SK-N-SH treated with all-trans-retinoic acid at 6 μM for 48 hours (cell line): Measurements from ENCODE around the gene PROK1.

Experiments used
- ATAC-seq: fragments of 200-7000 bp; cut with Tn5 transposase; 3 replicates; pipeline ENCODE4 v1.9.1; 2020; ENCODE audit warnings: mild to moderate bottlenecking, moderate library complexity
- ARNTL ChIP-seq: fragments of 450-650 bp; formaldehyde crosslinking; IDR thresholded peaks from 2 replicates; pipeline ENCODE4 v1.5.0; 2020; ENCODE audit warnings: low read depth, mild to moderate bottlenecking, moderate library complexity, borderline replicate concordance
- BACH2 ChIP-seq: fragments of 250-450 bp; sonication (Bioruptor Pico); IDR thresholded peaks from 2 replicates; pipeline ENCODE4 v1.9.0; 2021; ENCODE audit warnings: mild to moderate bottlenecking, borderline replicate concordance
- CREB5 ChIP-seq: fragments of 250-450 bp; sonication (Bioruptor Pico); IDR thresholded peaks from 2 replicates; pipeline ENCODE4 v1.5.1; 2020; ENCODE audit warnings: low read depth, mild to moderate bottlenecking, moderate library complexity
- CSDC2 ChIP-seq: fragments of 250-450 bp; sonication (Bioruptor Pico); IDR thresholded peaks from 2 replicates; pipeline ENCODE4 v1.5.0; 2020; ENCODE audit warnings: mild to moderate bottlenecking, moderate library complexity
- ESRRG ChIP-seq: fragments of 250-450 bp; sonication (Bioruptor Pico); IDR thresholded peaks from 2 replicates; pipeline ENCODE4 v1.6.1; 2021; ENCODE audit warnings: mild to moderate bottlenecking
- GLIS3 ChIP-seq: fragments of 250-450 bp; sonication (Bioruptor Pico); IDR thresholded peaks from 2 replicates; pipeline ENCODE4 v1.5.0; 2020; ENCODE audit warnings: mild to moderate bottlenecking, moderate library complexity
- ISL1 ChIP-seq: fragments of 250-450 bp; sonication (Bioruptor Pico); IDR thresholded peaks from 2 replicates; pipeline ENCODE4 v2.1.2; 2022; ENCODE audit warnings: mild to moderate bottlenecking, moderate library complexity
- OSR1 ChIP-seq: fragments of 250-450 bp; sonication (Bioruptor Pico); IDR thresholded peaks from 2 replicates; pipeline ENCODE4 v1.8.0; 2022; ENCODE audit warnings: moderate library complexity, mild to moderate bottlenecking, inconsistent platforms
- PATZ1 ChIP-seq: fragments of 250-450 bp; sonication (Bioruptor Pico); IDR thresholded peaks from 2 replicates; pipeline ENCODE4 v1.8.0; 2020; ENCODE audit warnings: mild to moderate bottlenecking, moderate library complexity, borderline replicate concordance
- POU6F1 ChIP-seq: fragments of 250-450 bp; sonication (Bioruptor Pico); IDR thresholded peaks from 2 replicates; pipeline ENCODE4 v1.8.0; 2021; ENCODE audit warnings: low read depth, mild to moderate bottlenecking, moderate library complexity, borderline replicate concordance
- PPARA ChIP-seq: fragments of 250-450 bp; sonication (Bioruptor Pico); IDR thresholded peaks from 2 replicates; pipeline ENCODE4 v1.5.0; 2020; ENCODE audit warnings: mild to moderate bottlenecking, borderline replicate concordance
- RARB ChIP-seq: fragments of 250-450 bp; sonication (Bioruptor Pico); IDR thresholded peaks from 2 replicates; pipeline ENCODE4 v1.8.0; 2021; ENCODE audit warnings: mild to moderate bottlenecking, moderate library complexity
- TOX ChIP-seq: fragments of 250-450 bp; sonication (Bioruptor Pico); IDR thresholded peaks from 2 replicates; pipeline ENCODE4 v1.8.0; 2021; ENCODE audit warnings: mild to moderate bottlenecking, moderate library complexity, borderline replicate concordance
- TSHZ2 ChIP-seq: fragments of 250-450 bp; sonication (Bioruptor Pico); IDR thresholded peaks from 2 replicates; pipeline ENCODE4 v1.5.0; 2020; ENCODE audit warnings: mild to moderate bottlenecking, moderate library complexity
- ZC3H10 ChIP-seq: fragments of 250-450 bp; sonication (Bioruptor Pico); IDR thresholded peaks from 2 replicates; pipeline ENCODE4 v1.5.1; 2021; ENCODE audit warnings: mild to moderate bottlenecking, moderate library complexity
- ZFP3 ChIP-seq: fragments of 250-450 bp; sonication (Bioruptor Pico); IDR thresholded peaks from 2 replicates; pipeline ENCODE4 v1.5.0; 2020; ENCODE audit warnings: mild to moderate bottlenecking, moderate library complexity
- ZFP30 ChIP-seq: fragments of 450-650 bp; formaldehyde crosslinking; IDR thresholded peaks from 2 replicates; pipeline ENCODE4 v1.5.0; 2022; ENCODE audit warnings: mild to moderate bottlenecking, moderate library complexity
- ZNF565 ChIP-seq: fragments of 450-650 bp; formaldehyde crosslinking; conservative IDR thresholded peaks from 2 replicates; pipeline ENCODE4 v1.5.0; 2020; ENCODE audit warnings: low read depth, mild to moderate bottlenecking, moderate library complexity
- ZNF8 ChIP-seq: fragments of 450-650 bp; formaldehyde crosslinking; IDR thresholded peaks from 2 replicates; pipeline ENCODE4 v1.5.0; 2020; ENCODE audit warnings: mild to moderate bottlenecking, moderate library complexity
- TF ChIP-seq, protein P1 (sequence below): fragments of 250-450 bp; sonication (Bioruptor Pico); IDR thresholded peaks from 2 replicates; pipeline ENCODE4 v1.5.1; 2021; ENCODE audit warnings: mild to moderate bottlenecking, moderate library complexity

PROK1 gene

DNA sequence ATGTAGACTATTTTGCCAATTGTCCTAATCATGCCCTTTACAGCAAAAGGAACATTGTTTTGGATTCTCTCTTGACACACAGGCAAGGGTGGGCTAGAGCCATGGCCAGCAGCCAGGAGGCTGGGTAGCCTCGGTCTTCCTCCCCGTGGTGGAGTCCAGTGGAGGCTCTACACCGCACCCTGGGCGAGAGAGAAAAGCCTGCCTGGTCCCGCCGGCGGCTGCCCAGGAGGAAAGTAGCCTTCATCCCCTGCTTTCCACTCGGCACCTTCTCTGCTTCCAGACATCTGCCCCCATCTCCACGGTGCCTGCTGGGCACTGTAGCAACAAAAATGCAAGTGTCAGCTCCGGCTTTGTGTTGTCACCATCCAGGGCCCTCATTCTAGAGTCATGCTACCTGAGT, 21.6 kb downstream of the PROK1 start:
- no peak for ATAC-seq
- no peak for TF ChIP-seq ISL1 (CRISPR knock-in tag)
- no peak for TF ChIP-seq POU6F1 (CRISPR knock-in tag)
- no peak for TF ChIP-seq PATZ1
- TF ChIP-seq OSR1 (CRISPR knock-in tag), result no peak
- no peak for TF ChIP-seq CREB5 (CRISPR knock-in tag)
- TF ChIP-seq, protein P1, sequence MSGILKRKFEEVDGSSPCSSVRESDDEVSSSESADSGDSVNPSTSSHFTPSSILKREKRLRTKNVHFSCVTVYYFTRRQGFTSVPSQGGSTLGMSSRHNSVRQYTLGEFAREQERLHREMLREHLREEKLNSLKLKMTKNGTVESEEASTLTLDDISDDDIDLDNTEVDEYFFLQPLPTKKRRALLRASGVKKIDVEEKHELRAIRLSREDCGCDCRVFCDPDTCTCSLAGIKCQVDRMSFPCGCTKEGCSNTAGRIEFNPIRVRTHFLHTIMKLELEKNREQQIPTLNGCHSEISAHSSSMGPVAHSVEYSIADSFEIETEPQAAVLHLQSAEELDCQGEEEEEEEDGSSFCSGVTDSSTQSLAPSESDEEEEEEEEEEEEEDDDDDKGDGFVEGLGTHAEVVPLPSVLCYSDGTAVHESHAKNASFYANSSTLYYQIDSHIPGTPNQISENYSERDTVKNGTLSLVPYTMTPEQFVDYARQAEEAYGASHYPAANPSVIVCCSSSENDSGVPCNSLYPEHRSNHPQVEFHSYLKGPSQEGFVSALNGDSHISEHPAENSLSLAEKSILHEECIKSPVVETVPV (CRISPR knock-in tag), result no peak
- no peak for TF ChIP-seq BACH2 (CRISPR knock-in tag)
- no peak for TF ChIP-seq ZFP3
- no peak for TF ChIP-seq ZNF8 (CRISPR knock-in tag)
- no peak for TF ChIP-seq ZFP30 (CRISPR knock-in tag)
- TF ChIP-seq ARNTL (CRISPR knock-in tag), result no peak
- no peak for TF ChIP-seq GLIS3 (CRISPR knock-in tag)

DNA sequence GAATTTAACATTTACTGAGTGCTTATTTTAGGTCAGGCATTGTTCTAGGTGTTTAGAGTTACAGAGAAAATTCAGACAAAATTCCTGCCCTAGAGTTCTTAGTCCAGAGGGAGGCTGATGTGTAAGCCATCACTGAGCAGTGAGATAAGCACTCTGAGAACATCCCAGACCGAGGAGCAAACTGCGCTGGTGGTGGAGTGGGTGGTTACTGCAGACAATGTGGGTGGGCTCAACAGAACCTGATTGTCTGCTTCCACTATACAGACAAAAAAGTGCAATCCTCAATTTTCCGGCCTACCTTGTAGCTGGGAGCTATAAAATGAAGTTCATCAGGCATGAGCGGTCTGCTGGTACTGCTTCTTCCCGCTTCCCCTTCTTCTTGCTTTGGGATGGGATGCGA, 23.5 kb downstream of the PROK1 start:
- TF ChIP-seq TOX (CRISPR knock-in tag), result no peak
- no peak for TF ChIP-seq ZNF8 (CRISPR knock-in tag)
- TF ChIP-seq CSDC2 (CRISPR knock-in tag), result no peak
- ATAC-seq, result no peak

- ATAC-seq, result no peak
- TF ChIP-seq ZNF565 (CRISPR knock-in tag), result no peak
- no peak for TF ChIP-seq CREB5 (CRISPR knock-in tag)
- no peak for TF ChIP-seq GLIS3 (CRISPR knock-in tag)
- TF ChIP-seq ARNTL (CRISPR knock-in tag), result no peak
- TF ChIP-seq OSR1 (CRISPR knock-in tag), result no peak
- TF ChIP-seq, protein P1 (CRISPR knock-in tag), result no peak
- TF ChIP-seq RARB, result no peak
- TF ChIP-seq ZFP3, result no peak
- TF ChIP-seq ZNF8 (CRISPR knock-in tag), result no peak
- TF ChIP-seq TSHZ2 (CRISPR knock-in tag), result no peak
- TF ChIP-seq ISL1 (CRISPR knock-in tag), result no peak
- no peak for TF ChIP-seq ZC3H10
- TF ChIP-seq ZFP30 (CRISPR knock-in tag), result no peak
- no peak for TF ChIP-seq PATZ1
- no peak for TF ChIP-seq POU6F1 (CRISPR knock-in tag)
- TF ChIP-seq ESRRG (CRISPR knock-in tag), result no peak
- no peak for TF ChIP-seq BACH2 (CRISPR knock-in tag)
- TF ChIP-seq PPARA, result no peak
Observed at GRCh38 chr1:110475362-110476027, 24.5 kb downstream of the PROK1 start.
